Measurements from ENCODE around the gene USP15. TPM values are rescaled to one million over a fixed set of nuclear protein-coding genes. Genes with fewer than 3 reads are reported as not detected.

The USP15 gene
- total and polyA plus RNA-seq, 8 donors, result 16.6 to 220 (median 77.9) TPM

- H3K4me3 ChIP-seq, result no peak overlapping the region
- 82 to 100% (median 94%) methylated on average over 1 to 2 of the region's 2 CpGs for WGBS, 5 donors
- no peaks in the 10 kb centered on the region for H3K4me1 ChIP-seq
- no peaks in the 10 kb centered on the region for H3K36me3 ChIP-seq
- TF ChIP-seq EP300 (IDR thresholded peaks at IDR 0.05) (no peak), CTCF (IDR thresholded peaks at IDR 0.05) (no peak), POLR2A (IDR thresholded peaks at IDR 0.05) (no peak), POLR2AphosphoS5 (IDR thresholded peaks at IDR 0.05) (no peak)
- peaks cover 0 to 10% (median 0%) of the 10 kb centered on the region in 4 donors for H3K9me3 ChIP-seq
- H3K27me3 ChIP-seq, result no peaks in the 10 kb centered on the region
- intact Hi-C loops (cut with DNase I; ENCODE audit: low total_unique reads), result no loop called here
- H3K27ac ChIP-seq, result no peak overlapping the region
- DNase-seq, result no peak
Observed at GRCh38 chr12:62233805-62234204, 26.4 kb upstream of the USP15 start.

- Histone ChIP-seq H3K36me3 (no peaks in the 10 kb centered on the region), H3K4me1 (no peaks in the 10 kb centered on the region), H3K9me3 (peaks cover 0 to 10% (median 0%) of the 10 kb centered on the region in 4 donors), H3K27me3 (no peaks in the 10 kb centered on the region), H3K27ac (no peak overlapping the region), H3K4me3 (no peak overlapping the region)
- 87 to 97% (median 92%) methylated on average over 2 of the region's 2 CpGs for WGBS, 5 donors
- TF ChIP-seq EP300 (IDR thresholded peaks at IDR 0.05), result no peak
- TF ChIP-seq POLR2AphosphoS5 (IDR thresholded peaks at IDR 0.05), result no peak
- TF ChIP-seq CTCF (IDR thresholded peaks at IDR 0.05), result no peak
- no peak for TF ChIP-seq POLR2A (IDR thresholded peaks at IDR 0.05)
- intact Hi-C loops (cut with DNase I; ENCODE audit: low total_unique reads), result no loop called here
- no peak for DNase-seq
Observed at GRCh38 chr12:62239571-62239970, 20.6 kb upstream of the USP15 start.

GRCh38 chr12:62247281-62248045 lies 12.7 kb upstream of the USP15 start:
- TF ChIP-seq POLR2A (IDR thresholded peaks at IDR 0.05) (no peak), POLR2AphosphoS5 (IDR thresholded peaks at IDR 0.05) (no peak), EP300 (IDR thresholded peaks at IDR 0.05) (no peak), CTCF (IDR thresholded peaks at IDR 0.05) (no peak)
- Histone ChIP-seq H3K27ac (no peak overlapping the region), H3K4me1 (peaks cover 0 to 13% (median 0%) of the 10 kb centered on the region in 4 donors), H3K9me3 (no peaks in the 10 kb centered on the region), H3K36me3 (no peaks in the 10 kb centered on the region), H3K4me3 (no peak overlapping the region), H3K27me3 (no peaks in the 10 kb centered on the region)
- intact Hi-C loops (cut with DNase I; ENCODE audit: low total_unique reads), result no loop called here
- WGBS, 5 donors, result 76 to 89% (median 83%) methylated on average over 3 of the region's 3 CpGs
- no peak for DNase-seq

- WGBS, 5 donors, result 82 to 95% (median 85%) methylated on average over 1 of the region's 1 CpG
Observed at GRCh38 chr12:62248873-62249272, 11.3 kb upstream of the USP15 start.

More at GRCh38 chr12:62248873-62249272, 11.3 kb upstream of the USP15 start:
- DNase-seq, result no peak
- Histone ChIP-seq H3K4me3 (no peak overlapping the region), H3K9me3 (no peaks in the 10 kb centered on the region), H3K27ac (no peak overlapping the region), H3K4me1 (peaks cover 0 to 13% (median 0%) of the 10 kb centered on the region in 4 donors), H3K36me3 (no peaks in the 10 kb centered on the region), H3K27me3 (no peaks in the 10 kb centered on the region)
- intact Hi-C loops (cut with DNase I; ENCODE audit: low total_unique reads), result no loop called here
- no peak for TF ChIP-seq POLR2AphosphoS5 (IDR thresholded peaks at IDR 0.05)
- no peak for TF ChIP-seq POLR2A (IDR thresholded peaks at IDR 0.05)
- no peak for TF ChIP-seq CTCF (IDR thresholded peaks at IDR 0.05)
- no peak for TF ChIP-seq EP300 (IDR thresholded peaks at IDR 0.05)

Data from stomach (tissue), 9 donors.